ENCODE data around the gene MTOR. TPM values are rescaled to one million over a fixed set of nuclear protein-coding genes. Genes with fewer than 3 reads are reported as not detected.
"Not testable (repeated sequence)": the region's sequence is repeated elsewhere in the genome, so short reads cannot be mapped to it uniquely, and the experiment has no call there.

MTOR gene
- total RNA-seq, 1 donor from 2014 or later: 67.2 TPM

DNA sequence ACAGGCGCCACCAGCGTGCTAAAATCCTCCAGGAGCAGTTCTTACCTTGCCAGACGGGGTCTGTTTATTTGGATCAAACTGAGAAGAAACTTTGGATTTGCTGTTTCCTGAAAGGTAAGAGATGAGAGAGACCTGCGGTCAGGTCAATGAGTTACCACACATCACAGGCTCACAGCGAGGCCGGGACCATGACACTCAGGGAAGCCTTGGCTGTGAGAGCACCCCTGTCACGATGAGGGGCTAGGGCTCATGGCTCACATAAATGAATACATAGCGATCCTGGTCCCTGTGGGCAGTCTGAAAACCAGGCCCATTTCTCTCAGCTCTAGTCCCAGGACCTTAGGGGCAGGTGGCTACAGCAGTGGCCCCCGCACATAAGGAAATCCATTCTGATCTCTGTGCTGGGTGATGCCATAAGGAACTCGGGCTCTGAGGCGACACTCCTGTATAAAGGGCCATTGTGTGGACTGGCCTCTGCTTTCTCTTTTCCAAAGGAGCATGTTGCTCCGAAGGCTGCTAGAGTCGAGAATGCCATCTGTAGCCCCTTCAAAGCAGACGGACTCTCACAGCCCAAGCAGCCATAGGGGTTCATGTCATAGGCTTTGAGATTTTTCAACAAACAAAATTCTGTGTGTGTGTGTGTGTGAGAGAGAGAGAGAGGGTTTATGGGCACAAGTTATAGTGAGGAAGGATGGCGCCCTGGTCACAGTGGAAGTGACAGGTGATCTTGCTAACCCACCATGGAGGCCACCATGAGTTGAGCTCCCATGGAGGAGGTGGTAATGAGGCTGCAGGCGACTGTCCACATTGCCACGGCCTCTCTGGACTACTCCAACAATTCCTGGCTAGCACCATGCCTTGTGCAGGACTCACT, 193.5 kb downstream of the MTOR start:
- Mint-ChIP-seq H3K36me3 (ENCODE audit: low read depth) (peaks cover 27% of the 10 kb centered on the region), H3K9me3 (no peaks in the 10 kb centered on the region), H3K4me3 (no peak overlapping the region), H3K27ac (ENCODE audit: unreplicated experiment) (peak overlapping the region; percentile 69), H3K4me1 (peaks cover 3% of the 10 kb centered on the region), H3K27me3 (ENCODE audit: low read depth) (no peaks in the 10 kb centered on the region)
- DNase-seq (ENCODE audit: low read depth, low spot score): no peak
- TF ChIP-seq, protein P1, sequence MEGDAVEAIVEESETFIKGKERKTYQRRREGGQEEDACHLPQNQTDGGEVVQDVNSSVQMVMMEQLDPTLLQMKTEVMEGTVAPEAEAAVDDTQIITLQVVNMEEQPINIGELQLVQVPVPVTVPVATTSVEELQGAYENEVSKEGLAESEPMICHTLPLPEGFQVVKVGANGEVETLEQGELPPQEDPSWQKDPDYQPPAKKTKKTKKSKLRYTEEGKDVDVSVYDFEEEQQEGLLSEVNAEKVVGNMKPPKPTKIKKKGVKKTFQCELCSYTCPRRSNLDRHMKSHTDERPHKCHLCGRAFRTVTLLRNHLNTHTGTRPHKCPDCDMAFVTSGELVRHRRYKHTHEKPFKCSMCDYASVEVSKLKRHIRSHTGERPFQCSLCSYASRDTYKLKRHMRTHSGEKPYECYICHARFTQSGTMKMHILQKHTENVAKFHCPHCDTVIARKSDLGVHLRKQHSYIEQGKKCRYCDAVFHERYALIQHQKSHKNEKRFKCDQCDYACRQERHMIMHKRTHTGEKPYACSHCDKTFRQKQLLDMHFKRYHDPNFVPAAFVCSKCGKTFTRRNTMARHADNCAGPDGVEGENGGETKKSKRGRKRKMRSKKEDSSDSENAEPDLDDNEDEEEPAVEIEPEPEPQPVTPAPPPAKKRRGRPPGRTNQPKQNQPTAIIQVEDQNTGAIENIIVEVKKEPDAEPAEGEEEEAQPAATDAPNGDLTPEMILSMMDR (conservative IDR thresholded peaks at IDR 0.05): no peak

DNA sequence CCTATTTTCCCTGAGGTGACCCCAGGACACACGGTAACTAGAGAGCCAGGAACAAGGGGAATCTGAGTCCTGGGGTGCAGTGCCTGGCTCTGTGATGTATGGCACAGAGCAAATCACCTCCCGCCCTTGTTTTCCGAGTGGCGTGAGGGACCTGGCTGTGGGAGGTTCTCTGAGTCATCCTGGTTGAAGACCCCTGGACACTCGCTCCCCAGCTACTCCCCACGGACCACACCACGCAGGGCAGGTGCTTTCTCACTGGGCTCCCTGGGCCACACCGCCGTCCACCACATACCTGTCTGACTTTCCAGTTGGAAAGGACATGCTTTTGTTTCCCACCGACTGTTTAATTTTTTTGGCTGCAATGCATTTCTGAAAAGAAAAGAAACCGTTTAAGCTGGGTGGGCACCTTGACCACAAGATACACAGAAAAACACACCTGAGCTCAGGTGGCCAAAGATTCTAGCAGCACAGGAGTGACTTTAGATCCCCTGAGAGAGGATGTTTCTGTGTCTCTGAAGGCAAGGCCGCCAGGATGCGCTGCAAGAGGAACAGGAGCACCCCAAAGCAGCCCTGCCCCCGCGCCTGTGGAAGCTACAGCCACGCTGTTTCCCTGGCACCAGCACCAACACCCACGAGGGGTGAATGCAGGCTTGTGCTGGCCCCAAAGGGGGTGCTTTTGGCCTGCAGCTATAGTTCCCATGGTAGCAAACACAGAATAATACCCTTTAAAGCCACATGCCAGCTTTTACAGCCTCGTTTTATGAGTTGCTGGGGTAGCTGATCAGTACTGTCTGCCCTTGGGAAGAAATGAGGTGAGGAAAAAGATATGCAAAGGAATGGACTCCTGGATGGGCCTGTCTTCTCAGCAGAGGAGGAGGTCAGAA, 194.4 kb downstream of the MTOR start:
- Mint-ChIP-seq H3K4me3 (no peak overlapping the region), H3K4me1 (peaks cover 3% of the 10 kb centered on the region), H3K9me3 (no peaks in the 10 kb centered on the region), H3K36me3 (ENCODE audit: low read depth) (peaks cover 27% of the 10 kb centered on the region), H3K27me3 (ENCODE audit: low read depth) (no peaks in the 10 kb centered on the region), H3K27ac (ENCODE audit: unreplicated experiment) (peak overlapping the region; percentile 19)
- DNase-seq (ENCODE audit: low read depth, low spot score): no peak
- TF ChIP-seq, protein P1 (conservative IDR thresholded peaks at IDR 0.05): no peak

DNA sequence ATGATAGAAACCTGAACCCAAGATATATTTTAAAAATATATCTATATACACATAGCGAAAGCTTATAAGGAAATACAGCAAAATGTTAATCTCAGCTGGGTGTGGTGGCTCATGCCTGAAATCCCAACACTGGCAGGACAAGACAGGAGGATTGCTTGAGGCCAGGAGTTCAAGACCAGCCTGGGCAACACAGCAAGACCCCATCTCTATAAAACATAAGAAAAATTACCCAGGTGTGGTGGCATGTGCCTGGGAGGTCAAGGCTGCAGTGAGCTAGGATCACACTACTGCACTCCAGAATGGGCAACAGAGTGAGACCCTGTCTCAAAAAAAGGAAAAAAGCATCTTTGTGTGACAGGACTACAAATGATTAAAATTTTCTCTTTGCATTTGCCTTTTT, 196.6 kb downstream of the MTOR start:
- DNase-seq (ENCODE audit: low read depth, low spot score): no peak
- Mint-ChIP-seq H3K36me3 (ENCODE audit: low read depth) (peaks cover 19% of the 10 kb centered on the region), H3K9me3 (no peaks in the 10 kb centered on the region), H3K27ac (ENCODE audit: unreplicated experiment) (no peak overlapping the region), H3K4me1 (peaks cover 20% of the 10 kb centered on the region), H3K4me3 (peak overlapping the region; percentile 61), H3K27me3 (ENCODE audit: low read depth) (no peaks in the 10 kb centered on the region)
- TF ChIP-seq, protein P1 (conservative IDR thresholded peaks at IDR 0.05): no peak

DNA sequence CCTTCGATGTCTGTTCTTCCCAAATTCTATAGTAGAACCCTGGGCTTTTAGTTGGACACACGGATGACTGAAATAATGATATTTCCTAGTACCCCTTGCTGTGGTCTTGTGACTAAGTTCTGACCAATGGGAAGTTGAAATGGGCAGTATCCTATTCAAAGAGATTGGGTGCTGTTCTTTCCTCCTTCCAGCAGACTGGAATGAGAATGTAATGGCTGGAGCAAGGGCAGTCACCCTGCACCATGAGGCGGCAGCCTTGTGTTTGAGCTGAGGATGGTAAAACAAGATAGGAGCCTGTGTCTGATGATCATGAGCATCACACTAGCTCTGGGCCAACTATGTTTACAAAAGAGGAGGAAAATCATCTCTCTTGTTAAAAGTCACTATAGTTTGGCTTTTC, 197.4 kb downstream of the MTOR start:
- TF ChIP-seq, protein P1 (conservative IDR thresholded peaks at IDR 0.05): no peak
- Mint-ChIP-seq H3K36me3 (ENCODE audit: low read depth) (peaks cover 19% of the 10 kb centered on the region), H3K27me3 (ENCODE audit: low read depth) (no peaks in the 10 kb centered on the region), H3K27ac (ENCODE audit: unreplicated experiment) (no peak overlapping the region), H3K4me3 (no peak overlapping the region), H3K9me3 (no peaks in the 10 kb centered on the region), H3K4me1 (peaks cover 26% of the 10 kb centered on the region)
- DNase-seq (ENCODE audit: low read depth, low spot score): no peak

DNA sequence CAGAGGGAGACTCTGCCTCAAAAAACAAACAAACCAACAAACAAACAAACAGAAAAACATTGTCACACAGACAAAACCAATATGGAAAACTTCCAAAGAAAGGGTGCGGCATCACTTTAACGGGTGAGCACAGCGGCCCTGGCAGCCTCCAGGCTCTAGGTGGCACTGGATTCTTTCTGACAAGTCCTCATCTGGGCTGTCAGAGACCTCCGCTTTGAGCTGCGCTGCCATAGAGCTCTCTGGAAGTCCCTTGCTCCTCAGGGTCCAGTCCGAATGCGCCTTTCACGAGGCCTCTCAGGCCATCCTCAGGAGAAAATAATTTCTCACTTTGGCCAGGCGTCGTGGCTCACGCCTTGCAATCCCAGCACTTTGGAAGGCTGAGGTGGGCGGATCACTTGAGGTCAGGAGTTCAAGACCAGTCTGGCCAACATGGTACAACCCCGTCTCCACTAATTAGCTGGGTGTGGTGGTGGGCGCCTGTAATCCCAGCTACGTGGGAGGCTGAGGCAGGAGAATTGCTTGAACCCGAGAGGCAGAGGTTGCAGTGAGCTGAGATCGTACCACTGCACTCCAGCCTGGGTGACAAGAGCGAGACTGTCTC, 198.3 kb downstream of the MTOR start:
- not testable (repeated sequence) for H3K9me3 Mint-ChIP-seq; DNase-seq (ENCODE audit: low read depth, low spot score)

More for the DNA sequence above, 198.3 kb downstream of the MTOR start:
- not testable (repeated sequence) for H3K27ac Mint-ChIP-seq (ENCODE audit: unreplicated experiment); H3K27me3 Mint-ChIP-seq (ENCODE audit: low read depth); H3K4me3 Mint-ChIP-seq
- Mint-ChIP-seq H3K36me3 (ENCODE audit: low read depth) (peaks cover 16% of the 10 kb centered on the region), H3K4me1 (peaks cover 27% of the 10 kb centered on the region)
